ENCODE results near the gene DEGS2.

DNA sequence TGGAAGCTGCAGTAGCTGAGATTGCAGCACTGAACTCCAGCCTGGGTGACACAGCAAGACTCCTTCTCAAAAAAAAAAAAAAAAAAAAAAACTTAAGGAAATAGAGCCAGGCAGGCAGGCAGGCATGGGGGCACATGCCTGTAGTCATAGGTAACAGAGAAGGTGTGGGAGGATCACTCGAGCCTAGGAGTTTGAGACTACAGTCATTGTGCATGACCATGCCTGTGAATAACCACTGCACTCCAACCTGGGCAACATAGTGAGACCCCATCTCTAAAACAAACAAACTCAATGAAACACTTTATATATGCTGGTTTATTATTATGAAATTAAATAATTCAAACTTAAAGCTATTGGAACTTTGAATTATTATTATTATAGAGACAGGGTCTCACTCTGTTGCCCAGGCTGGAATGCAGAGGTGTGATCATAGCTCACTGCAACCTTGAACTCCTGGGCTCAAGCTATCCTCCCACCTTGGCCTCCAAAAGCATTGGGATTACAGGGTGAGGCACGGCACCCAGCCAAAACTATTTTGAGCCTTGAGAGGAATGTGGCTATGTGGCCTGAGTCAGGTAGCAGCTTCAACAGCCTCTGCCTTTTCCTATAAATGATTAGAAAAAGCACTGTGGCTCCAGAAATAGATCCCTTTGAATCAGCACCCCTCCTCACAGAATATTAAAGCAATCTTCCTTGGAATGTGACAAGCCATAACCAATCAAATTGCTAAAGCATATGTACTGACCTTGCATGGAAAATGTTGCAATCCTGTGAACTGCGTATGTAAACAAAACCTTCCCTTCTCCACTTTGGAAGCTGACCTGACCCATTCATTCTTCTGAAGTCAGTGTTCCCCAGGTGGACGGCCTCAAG, 44.8 kb upstream of the DEGS2 start:
- TF ChIP-seq SP1 (CRISPR knock-in tag; conservative IDR thresholded peaks at IDR 0.05): no peak
- TF ChIP-seq, protein P1, sequence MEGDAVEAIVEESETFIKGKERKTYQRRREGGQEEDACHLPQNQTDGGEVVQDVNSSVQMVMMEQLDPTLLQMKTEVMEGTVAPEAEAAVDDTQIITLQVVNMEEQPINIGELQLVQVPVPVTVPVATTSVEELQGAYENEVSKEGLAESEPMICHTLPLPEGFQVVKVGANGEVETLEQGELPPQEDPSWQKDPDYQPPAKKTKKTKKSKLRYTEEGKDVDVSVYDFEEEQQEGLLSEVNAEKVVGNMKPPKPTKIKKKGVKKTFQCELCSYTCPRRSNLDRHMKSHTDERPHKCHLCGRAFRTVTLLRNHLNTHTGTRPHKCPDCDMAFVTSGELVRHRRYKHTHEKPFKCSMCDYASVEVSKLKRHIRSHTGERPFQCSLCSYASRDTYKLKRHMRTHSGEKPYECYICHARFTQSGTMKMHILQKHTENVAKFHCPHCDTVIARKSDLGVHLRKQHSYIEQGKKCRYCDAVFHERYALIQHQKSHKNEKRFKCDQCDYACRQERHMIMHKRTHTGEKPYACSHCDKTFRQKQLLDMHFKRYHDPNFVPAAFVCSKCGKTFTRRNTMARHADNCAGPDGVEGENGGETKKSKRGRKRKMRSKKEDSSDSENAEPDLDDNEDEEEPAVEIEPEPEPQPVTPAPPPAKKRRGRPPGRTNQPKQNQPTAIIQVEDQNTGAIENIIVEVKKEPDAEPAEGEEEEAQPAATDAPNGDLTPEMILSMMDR (IDR thresholded peaks at IDR 0.05): no peak
- TF ChIP-seq ELF4 (CRISPR knock-in tag; IDR thresholded peaks at IDR 0.05; ENCODE audit: low read depth): no peak
- no peak for TF ChIP-seq CREB1 (CRISPR knock-in tag; IDR thresholded peaks at IDR 0.05)
- TF ChIP-seq GRHL2 (CRISPR knock-in tag; IDR thresholded peaks at IDR 0.05; ENCODE audit: insufficient replicate concordance, severe bottlenecking): no peak
- TF ChIP-seq ZNF263 (CRISPR knock-in tag; IDR thresholded peaks at IDR 0.05; ENCODE audit: low read depth): no peak
- no peak for TF ChIP-seq TCF7 (CRISPR knock-in tag; IDR thresholded peaks at IDR 0.05; ENCODE audit: low read depth)
- TF ChIP-seq, protein P2, sequence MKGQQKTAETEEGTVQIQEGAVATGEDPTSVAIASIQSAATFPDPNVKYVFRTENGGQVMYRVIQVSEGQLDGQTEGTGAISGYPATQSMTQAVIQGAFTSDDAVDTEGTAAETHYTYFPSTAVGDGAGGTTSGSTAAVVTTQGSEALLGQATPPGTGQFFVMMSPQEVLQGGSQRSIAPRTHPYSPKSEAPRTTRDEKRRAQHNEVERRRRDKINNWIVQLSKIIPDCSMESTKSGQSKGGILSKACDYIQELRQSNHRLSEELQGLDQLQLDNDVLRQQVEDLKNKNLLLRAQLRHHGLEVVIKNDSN (CRISPR knock-in tag; IDR thresholded peaks at IDR 0.05): no peak
- TF ChIP-seq, protein P3, sequence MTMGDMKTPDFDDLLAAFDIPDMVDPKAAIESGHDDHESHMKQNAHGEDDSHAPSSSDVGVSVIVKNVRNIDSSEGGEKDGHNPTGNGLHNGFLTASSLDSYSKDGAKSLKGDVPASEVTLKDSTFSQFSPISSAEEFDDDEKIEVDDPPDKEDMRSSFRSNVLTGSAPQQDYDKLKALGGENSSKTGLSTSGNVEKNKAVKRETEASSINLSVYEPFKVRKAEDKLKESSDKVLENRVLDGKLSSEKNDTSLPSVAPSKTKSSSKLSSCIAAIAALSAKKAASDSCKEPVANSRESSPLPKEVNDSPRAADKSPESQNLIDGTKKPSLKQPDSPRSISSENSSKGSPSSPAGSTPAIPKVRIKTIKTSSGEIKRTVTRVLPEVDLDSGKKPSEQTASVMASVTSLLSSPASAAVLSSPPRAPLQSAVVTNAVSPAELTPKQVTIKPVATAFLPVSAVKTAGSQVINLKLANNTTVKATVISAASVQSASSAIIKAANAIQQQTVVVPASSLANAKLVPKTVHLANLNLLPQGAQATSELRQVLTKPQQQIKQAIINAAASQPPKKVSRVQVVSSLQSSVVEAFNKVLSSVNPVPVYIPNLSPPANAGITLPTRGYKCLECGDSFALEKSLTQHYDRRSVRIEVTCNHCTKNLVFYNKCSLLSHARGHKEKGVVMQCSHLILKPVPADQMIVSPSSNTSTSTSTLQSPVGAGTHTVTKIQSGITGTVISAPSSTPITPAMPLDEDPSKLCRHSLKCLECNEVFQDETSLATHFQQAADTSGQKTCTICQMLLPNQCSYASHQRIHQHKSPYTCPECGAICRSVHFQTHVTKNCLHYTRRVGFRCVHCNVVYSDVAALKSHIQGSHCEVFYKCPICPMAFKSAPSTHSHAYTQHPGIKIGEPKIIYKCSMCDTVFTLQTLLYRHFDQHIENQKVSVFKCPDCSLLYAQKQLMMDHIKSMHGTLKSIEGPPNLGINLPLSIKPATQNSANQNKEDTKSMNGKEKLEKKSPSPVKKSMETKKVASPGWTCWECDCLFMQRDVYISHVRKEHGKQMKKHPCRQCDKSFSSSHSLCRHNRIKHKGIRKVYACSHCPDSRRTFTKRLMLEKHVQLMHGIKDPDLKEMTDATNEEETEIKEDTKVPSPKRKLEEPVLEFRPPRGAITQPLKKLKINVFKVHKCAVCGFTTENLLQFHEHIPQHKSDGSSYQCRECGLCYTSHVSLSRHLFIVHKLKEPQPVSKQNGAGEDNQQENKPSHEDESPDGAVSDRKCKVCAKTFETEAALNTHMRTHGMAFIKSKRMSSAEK (CRISPR knock-in tag; IDR thresholded peaks at IDR 0.05; ENCODE audit: borderline replicate concordance): no peak

Measured in WTC11 (cell line).